SU-DHL-6 (cell line): Measurements from ENCODE around the gene ZFAND2A.

Experiments
- CTCF ChIP-seq: fragments of 200-600 bp; sonication (generic); IDR thresholded peaks from one replicate; pipeline ENCODE4 v1.5.1; 2017; ENCODE audit warnings: antibody characterized with exemption, mild to moderate bottlenecking, low read length, moderate library complexity; ENCODE audit not compliant: insufficient read depth, poor library complexity, severe bottlenecking
- EZH2phosphoT487 ChIP-seq: fragments of 200-600 bp; sonication (generic), shearing (Covaris generic); conservative IDR thresholded peaks from 2 replicates; pipeline ENCODE4 v1.6.1; 2018; ENCODE audit warnings: mild to moderate bottlenecking, antibody characterized with exemption, low read length, moderate library complexity, mixed read lengths

DNA sequence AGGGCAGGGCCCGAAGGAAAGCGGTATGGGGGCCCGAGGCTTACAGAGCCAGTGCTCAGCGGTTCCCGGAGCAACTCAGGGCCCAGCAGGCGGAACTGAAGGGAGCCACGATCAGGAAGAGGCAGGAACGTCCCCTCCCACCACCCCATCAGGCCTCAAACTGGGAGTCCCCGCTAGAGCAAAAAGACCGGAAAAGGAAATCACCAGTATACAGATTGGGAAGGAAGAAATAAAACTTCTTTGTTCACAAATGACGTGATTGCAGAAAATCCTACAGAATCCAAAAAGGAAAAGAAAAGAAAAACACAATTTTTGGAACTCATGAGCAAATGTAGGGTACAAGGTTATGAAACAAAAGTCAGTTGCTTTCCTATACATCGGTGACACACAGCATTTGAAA lies 21.6 kb upstream of the ZFAND2A start:
- no peak for TF ChIP-seq EZH2phosphoT487
- TF ChIP-seq CTCF = no peak
